HG03439 (cell line): Measurements from ENCODE around the gene ELF3.
A peak's percentile ranks its signal among the peaks of the same experiment; 100 is the strongest.
"Not testable (repeated sequence)": the region's sequence is repeated elsewhere in the genome, so short reads cannot be mapped to it uniquely, and the experiment has no call there.

Experiments
- ATAC-seq: cut with Tn5 transposase; IDR thresholded peaks from one replicate; pipeline ENCODE4 v1.9.1; 2021; ENCODE audit warnings: mild to moderate bottlenecking, moderate library complexity; ENCODE audit not compliant: unreplicated experiment

The ELF3 gene

GRCh38 chr1:202010180-202011015 lies at the start of gene ELF3:
TSS of gene ELF3 (plus strand) at chr1:202010587. CDS start at chr1:202011137, 550 bp downstream.
- peak; percentile 73 for ATAC-seq

DNA sequence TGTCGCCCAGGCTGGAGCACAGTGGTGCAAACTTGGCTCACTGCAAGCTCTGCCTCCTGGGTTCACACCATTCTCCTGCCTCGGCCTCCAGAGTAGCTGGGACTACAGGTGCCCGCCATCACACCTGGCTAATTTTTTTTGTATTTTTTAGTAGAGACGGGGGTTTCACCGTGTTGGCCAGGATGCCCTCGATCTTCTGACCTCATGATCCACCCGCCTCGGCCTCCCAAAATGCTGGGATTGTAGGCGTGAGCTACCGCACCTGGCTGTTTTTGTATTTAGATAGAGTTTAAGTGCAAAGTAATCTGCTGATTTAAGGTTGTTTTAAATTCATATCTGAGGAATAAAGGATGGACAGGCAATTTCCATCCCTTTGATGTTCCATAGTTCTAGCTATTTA lies 48.0 kb upstream of the ELF3 start:
- ATAC-seq = not testable (repeated sequence)

DNA sequence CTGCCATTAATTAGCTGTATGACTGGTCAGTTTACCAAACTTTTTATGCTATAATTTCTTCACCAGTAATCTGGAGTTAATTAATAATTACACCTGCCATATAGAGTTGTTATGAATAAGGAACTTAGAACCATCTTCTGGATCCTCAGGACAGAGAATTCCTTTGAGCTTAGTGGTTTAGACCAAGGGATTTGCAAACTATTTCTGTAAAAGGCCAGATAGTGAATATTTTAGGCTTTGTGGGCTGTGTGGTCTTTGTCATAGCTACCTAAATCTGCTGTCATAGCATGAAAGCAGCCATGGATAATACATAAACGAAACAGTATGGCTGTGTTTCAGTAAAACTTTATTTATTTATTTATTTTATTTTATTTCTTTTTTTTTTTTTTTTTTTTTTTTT lies 46.1 kb upstream of the ELF3 start:
- no peak for ATAC-seq

DNA sequence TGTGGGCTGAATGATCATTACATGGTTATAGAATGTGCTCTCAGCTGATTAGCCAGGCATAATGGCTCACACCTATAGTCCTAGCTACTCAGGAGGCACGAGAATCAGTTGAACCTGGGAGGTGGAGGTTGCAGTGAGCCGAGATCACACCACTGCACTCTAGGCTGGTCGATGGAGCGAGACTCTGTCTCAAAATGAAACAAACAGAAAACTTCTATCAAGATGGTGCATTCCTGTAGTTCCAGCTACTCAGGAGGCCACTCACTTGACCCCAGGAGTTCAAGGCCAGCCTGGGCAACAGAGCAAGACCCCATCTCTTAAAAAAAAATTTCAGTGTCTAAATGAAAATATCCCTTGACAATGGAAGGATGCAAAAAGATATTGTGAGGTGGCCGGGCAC lies 44.2 kb upstream of the ELF3 start:
- ATAC-seq = no peak

GRCh38 chr1:201968202-201968925 lies 42.0 kb upstream of the ELF3 start:
- ATAC-seq = no peak

DNA sequence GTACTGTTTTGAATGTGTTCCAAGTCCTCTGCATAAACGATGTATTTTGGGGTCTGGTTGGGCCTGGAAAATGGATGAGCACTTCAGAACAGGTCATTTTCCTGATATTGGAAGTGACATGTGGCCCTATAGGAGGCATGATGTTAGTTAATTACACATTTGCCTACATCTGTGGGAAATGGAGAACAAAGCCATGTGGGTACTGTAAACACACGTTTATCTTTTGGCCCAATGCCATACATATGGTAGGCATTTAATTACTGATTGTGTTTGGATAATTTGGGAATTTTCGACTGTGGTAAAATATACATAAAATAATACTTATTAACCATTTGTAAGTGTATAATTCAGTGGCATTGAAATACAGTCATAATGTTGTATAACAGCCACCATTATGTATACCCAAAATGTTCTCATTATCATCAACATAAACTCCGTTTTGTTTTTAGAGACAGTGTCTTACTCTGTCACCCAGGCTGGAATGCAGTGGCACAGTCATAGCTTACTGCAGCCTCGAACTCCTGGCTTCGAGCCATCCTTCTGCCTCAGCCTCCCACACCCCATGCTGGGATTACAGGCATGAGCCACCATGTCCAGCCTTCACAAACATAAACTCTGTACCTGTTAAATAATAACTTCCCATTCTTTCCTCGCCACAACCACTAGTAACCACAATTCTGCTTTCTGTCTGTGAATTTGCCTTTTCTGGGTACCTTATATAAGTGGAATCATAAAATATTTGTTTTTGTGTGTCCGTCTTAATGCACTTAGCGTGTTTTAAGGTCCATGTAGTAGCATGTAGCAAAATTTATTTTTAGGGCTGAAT lies 39.8 kb upstream of the ELF3 start:
- ATAC-seq = no peak

GRCh38 chr1:201982082-201982622 lies 28.2 kb upstream of the ELF3 start:
- ATAC-seq = peak; percentile 29

DNA sequence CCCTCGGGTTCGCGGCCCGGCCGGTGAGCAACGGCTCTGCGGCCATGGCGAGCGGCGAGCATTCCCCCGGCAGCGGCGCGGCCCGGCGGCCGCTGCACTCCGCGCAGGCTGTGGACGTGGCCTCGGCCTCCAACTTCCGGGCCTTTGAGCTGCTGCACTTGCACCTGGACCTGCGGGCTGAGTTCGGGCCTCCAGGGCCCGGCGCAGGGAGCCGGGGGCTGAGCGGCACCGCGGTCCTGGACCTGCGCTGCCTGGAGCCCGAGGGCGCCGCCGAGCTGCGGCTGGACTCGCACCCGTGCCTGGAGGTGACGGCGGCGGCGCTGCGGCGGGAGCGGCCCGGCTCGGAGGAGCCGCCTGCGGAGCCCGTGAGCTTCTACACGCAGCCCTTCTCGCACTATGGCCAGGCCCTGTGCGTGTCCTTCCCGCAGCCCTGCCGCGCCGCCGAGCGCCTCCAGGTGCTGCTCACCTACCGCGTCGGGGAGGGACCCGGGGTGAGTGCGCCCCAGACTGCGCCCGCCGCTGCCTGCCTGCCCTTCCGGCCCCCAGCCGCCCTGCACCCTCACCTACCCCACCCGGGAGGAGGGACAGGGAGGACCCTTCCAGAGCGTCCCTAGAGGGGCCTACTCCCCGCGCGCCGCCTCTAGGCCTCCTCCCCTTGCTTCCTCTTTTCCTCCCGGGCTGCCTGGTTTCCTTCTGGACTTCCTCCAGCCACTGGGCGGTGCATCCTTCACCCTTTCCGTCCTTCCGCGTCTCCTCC lies 27.6 kb upstream of the ELF3 start, which contains the start of gene RNPEP:
Gene RNPEP (plus strand): TSS at position 26 of the 757 bp plus-strand sequence. CDS start 19 bp downstream, at position 45.
- ATAC-seq = peak; percentile 62

- no peak for ATAC-seq
Measured at GRCh38 chr1:201983380-201983805, 27.0 kb upstream of the ELF3 start.

GRCh38 chr1:201984446-201984845 lies 25.9 kb upstream of the ELF3 start:
- no peak for ATAC-seq

GRCh38 chr1:201985355-201985754 lies 25.0 kb upstream of the ELF3 start:
- ATAC-seq = no peak

- ATAC-seq = no peak
Measured at GRCh38 chr1:201988601-201989000, 21.8 kb upstream of the ELF3 start.

- ATAC-seq = no peak
Measured at GRCh38 chr1:201989354-201990128, 20.8 kb upstream of the ELF3 start.

DNA sequence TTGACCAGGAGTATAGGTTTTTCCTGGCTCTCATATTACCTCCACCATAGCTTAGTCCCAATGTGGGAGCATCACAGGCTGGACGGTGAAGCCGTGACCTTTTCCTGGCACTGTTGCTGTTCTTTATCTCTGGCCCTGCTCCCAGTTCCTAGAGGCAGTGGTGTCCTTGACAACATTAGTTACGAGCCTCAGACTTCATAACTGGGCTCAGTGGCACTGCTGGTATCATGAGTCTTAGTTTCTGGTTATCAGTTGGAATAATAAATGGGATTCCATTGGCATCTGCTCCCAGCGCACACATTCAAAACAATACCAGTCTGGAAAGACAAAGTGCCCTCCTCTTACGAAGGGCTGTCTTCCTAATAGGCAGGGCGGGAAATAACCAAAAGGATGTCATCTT lies 20.0 kb upstream of the ELF3 start:
- no peak for ATAC-seq

- ATAC-seq = no peak
Measured at GRCh38 chr1:201999625-202000238, 10.7 kb upstream of the ELF3 start.

DNA sequence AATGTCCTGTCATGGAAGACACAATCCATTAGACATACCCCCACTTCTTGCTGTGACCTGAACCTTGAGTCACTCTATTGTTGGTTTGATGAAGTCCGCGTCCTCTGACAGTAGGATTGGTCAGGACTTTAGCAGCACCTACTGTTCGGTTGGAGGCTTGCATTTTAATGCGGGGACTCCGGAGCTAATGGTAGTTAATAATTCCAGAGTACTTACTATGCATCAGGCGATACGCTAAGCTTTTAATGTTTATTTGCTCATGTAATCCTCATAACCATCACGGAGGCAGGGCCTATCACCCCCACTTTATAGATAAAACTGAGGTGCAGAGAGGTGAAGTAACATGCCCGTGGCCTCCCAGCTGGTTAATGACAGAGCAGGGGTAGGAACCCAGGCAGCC lies 7.9 kb upstream of the ELF3 start:
- no peak for ATAC-seq

DNA sequence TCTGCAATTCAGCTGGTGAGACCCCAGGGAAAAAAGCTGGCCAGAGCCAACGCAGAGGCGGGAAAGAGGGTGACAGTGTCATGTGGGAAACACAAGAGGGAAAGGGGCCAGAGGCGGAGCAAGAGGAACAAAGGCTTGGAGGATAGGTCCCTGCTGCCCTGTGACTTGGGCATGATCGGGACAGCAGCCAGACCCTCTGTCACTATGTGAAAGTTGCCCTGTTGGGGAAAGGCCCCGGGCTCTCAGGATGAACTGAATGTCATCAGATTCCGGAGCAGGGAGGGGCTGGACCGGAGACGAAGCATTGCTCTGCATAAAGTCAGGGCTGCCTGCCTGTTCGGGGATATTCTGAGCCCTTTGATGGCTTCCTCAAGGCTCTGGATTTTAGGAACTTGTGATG lies 5.7 kb upstream of the ELF3 start:
- ATAC-seq = no peak

GRCh38 chr1:202005958-202006357 lies 4.4 kb upstream of the ELF3 start:
- ATAC-seq = no peak

- ATAC-seq = no peak
Measured at GRCh38 chr1:202007304-202007703, 3.1 kb upstream of the ELF3 start.
